ENCODE data around the gene TMEM156. TPM values are rescaled to one million over a fixed set of nuclear protein-coding genes. Genes with fewer than 3 reads are reported as not detected.
"Not testable (repeated sequence)": the region's sequence is repeated elsewhere in the genome, so short reads cannot be mapped to it uniquely, and the experiment has no call there.

The TMEM156 gene
- total RNA-seq, 1 donor from 2014 or later, result 0.92 TPM

- DNase-seq (ENCODE audit: low read depth, low spot score), result peak; percentile 69
These were observed 11.7 kb upstream of the TMEM156 start for GRCh38 chr4:39043861-39044363.

DNA sequence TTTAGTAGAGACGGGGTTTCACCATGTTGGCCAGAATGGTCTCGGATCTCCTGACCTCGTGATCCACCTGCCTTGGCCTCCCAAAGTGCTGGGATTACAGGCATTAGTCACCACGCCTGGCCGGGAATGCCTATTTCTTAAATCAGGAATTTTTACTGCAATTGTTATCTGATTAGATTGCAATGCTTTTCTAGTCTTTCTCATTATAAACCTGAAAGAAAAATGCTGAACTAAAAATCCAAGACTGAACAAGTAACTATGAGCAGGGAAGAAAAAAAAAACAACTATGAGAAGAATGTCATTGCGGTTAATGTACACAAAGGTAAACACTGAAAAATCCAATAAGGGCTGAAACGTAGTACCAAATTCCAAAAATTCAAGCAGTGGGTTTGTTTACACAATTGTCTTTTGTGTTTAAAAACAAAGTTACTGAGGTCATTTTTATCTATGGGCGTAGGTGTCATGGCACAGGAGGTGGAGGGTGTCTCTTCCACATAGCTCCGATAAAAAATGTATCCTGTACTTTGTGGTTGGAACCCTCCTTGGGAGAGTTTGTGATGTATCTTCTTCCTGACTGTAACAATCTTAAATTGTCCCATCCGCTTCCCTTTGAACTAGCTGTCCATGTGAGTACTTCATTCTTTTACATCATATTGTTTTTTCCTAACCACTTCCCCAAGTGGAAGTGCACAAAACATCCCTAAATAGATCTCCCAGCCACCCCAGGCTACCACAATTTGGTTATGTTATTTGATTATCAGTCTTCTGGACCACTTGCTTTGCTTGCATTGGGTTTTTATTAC is 11.1 kb upstream of the TMEM156 start:
- DNase-seq (ENCODE audit: low read depth, low spot score), result no peak

DNA sequence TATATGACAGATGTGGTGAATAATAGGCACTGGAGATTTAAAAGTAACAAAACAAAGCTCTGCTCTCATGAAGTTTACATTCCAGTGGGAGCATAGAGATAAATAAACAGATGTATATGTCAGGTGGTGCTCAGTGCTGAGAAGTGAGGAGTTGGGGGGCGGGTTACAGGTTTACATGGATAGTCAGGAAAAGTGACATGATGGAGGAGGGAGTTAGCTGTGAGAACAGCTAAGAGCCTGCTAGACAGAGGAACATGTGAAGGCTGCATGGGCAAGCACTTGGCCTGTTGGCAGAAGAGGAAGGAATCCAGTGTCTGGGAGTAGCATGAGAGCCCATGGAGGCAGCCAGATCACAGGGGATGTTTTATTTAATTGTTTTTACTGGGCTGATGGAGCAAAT is 10.2 kb upstream of the TMEM156 start:
- DNase-seq (ENCODE audit: low read depth, low spot score), result no peak

DNA sequence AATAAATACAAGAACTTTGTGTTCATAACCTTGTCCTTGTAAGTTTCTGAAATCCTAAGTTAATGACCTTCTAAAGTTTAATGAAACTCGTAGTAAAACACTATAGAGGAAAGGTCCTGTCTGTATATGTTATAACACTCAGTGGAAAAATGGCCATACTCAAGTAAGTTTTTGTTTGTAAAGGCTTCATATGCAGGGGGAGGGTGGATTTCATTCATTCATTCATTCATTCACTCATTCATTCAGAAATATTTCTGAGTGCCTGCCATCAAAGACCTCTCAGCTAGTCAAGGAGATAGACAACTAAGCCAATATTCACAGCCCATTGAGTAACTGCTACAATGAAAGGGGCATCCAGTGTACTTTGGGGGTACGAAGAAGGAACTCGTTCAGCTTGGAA is 6.9 kb upstream of the TMEM156 start:
- no peak for DNase-seq (ENCODE audit: low read depth, low spot score)

GRCh38 chr4:39037941-39038340 is 5.7 kb upstream of the TMEM156 start:
- DNase-seq (ENCODE audit: low read depth, low spot score), result no peak

DNA sequence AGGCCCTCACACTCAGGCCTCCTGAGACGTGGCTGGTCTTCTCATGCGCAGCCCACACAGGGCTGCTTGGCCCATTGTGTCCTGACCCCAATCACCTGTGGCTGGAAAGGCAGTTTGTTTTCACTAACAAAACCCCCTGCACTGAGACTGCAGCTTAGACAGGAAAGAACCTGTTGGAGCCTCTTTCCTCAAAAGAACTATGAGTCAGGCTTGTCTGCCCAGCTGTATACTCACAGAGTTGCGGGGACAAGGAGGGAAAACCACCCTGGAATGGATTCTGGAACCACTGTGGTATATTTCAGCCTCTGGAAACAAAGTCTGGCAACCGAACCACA is 5.2 kb upstream of the TMEM156 start:
- DNase-seq (ENCODE audit: low read depth, low spot score), result no peak

- no peak for DNase-seq (ENCODE audit: low read depth, low spot score)
These were observed 4.0 kb upstream of the TMEM156 start for GRCh38 chr4:39036172-39036571.

- DNase-seq (ENCODE audit: low read depth, low spot score), result not testable (repeated sequence)
These were observed 604 bp downstream of the TMEM156 start for GRCh38 chr4:39031590-39032020.

DNA sequence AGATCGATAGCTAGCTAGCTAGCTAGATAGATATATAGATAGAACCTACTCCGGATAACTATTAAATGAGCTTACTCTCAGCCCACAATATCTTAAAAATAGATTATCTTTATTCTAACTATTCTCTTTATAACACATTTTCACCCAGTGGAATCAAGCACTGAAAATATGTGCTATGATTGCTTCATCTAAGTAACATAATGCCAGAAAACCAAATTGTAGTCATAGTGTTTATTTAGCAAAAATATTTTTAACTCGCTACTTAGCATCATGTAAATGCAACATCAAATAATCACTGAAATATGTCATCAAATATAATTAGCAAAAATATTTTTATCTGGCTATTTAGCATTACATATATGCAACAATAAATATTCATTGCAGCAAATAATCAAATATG is 1.5 kb downstream of the TMEM156 start:
- no peak for DNase-seq (ENCODE audit: low read depth, low spot score)

- DNase-seq (ENCODE audit: low read depth, low spot score), result no peak
These were observed 2.2 kb downstream of the TMEM156 start for GRCh38 chr4:39029752-39030694.

DNA sequence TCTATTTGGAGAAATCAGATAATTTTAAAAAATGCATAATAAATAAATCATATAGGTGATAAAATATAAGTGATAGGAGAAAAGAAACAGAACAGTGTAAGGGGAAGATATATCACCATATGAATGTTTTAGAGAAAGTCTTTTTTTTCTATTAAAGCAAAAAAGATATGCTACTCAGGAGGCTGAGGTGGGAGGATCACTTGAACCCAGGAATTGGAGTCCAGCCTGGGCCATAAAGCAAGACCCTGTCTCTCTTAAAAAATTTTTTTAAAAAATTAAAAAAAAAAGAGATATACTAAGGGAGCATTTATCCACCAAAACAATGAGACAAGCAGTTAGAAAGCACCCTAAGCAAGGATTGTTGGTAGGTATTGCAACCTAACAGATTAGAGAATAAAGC is 6.1 kb downstream of the TMEM156 start:
- no peak for DNase-seq (ENCODE audit: low read depth, low spot score)

DNA sequence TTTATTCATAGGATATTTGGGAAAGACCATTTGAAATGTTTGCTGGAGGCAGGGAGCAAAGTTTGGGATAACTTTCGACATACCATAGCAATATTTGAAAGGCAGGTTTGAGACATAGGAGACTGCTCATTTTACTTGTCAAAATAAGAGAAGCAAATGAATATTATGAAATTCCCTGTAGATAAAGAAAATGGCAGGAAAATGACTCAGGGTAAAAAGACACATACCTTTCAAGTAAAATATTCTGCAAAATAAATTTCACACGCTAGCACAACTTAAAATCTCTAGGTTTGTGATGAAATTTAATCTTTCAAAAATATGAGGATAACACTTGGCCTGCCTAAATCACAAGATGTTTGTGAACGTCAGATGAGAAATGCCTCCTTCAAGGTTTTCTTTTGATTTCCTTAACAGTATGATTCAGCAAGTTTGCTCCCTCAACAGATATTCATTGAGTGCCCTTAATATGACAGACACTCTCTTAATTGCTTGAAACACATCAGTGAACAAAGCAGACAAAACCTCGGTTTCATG is 6.6 kb downstream of the TMEM156 start:
- DNase-seq (ENCODE audit: low read depth, low spot score), result no peak

GRCh38 chr4:39024311-39024865 is 7.8 kb downstream of the TMEM156 start:
- DNase-seq (ENCODE audit: low read depth, low spot score), result no peak

- DNase-seq (ENCODE audit: low read depth, low spot score), result no peak
These were observed 9.2 kb downstream of the TMEM156 start for GRCh38 chr4:39023059-39023458.

GRCh38 chr4:39022241-39022640 is 10.0 kb downstream of the TMEM156 start:
- DNase-seq (ENCODE audit: low read depth, low spot score), result no peak

DNA sequence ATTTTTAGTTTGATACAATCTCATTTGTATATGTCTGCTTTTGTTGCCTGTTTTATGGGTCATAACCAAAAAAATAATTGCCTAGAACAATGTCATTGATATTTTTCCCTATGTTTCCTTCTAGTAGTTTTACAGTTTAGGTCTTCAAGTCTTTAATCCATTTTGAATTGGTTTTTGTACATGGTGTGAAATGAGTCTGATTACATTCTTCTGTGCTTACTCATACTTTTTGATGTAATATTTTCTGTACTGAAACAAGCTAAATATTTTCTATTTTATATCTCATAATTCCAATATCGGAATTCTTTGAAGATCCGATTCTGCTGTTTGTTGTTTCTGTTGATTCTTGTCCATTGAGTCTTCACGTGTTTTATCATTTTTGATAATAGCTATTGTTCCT is 10.6 kb downstream of the TMEM156 start:
- DNase-seq (ENCODE audit: low read depth, low spot score), result no peak

GRCh38 chr4:39020130-39020529 is 12.1 kb downstream of the TMEM156 start:
- no peak for DNase-seq (ENCODE audit: low read depth, low spot score)

DNA sequence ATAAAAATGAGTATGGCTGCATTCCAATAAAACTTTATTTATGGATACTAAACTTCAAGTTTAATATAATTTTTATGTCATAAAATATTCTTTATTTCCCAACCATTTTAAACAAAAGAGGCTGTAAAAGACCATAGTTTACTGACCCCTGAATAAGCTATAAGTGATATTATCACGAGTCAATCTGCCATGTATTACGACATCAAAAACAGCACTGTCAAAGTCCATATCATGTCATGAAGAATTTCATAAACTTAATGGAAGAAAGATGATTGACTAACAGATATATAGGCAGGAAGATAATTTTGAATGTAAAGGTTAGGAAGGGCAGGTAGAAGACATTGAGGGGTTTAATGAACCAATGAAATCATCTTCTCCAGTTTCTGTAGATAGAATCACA is 18.2 kb downstream of the TMEM156 start:
- no peak for DNase-seq (ENCODE audit: low read depth, low spot score)

GRCh38 chr4:39004758-39005157 is 27.5 kb downstream of the TMEM156 start:
- no peak for DNase-seq (ENCODE audit: low read depth, low spot score)

DNA sequence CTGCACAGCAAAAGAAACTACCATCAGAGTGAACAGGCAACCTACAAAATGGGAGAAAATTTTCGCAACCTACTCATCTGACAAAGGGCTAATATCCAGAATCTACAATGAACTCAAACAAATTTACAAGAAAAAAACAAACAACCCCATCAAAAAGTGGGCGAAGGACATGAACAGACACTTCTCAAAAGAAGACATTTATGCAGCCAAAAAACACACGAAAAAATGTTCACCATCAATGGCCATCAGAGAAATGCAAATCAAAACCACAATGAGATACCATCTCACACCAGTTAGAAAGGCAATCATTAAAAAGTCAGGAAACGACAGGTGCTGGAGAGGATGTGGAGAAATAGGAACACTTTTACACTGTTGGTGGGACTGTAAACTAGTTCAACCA is 30.2 kb downstream of the TMEM156 start:
- not testable (repeated sequence) for DNase-seq (ENCODE audit: low read depth, low spot score)

DNA sequence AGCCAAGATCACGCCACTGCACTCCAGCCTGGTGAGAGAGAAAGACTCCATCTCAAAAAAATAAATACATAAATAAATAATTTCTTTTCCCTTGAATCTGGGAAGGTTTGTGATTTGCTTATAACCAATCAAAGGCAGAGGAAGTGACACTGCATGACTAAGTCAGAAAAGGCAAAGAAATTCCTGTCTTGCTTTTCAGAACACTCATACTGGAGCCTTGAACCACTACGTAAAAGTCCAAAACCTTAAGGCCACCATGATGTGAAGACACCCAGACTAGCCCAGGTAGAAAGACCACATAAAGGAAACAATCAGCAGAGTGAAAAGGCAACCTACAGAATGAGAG is 36.6 kb downstream of the TMEM156 start:
- no peak for DNase-seq (ENCODE audit: low read depth, low spot score)

- DNase-seq (ENCODE audit: low read depth, low spot score), result no peak
These were observed 38.1 kb downstream of the TMEM156 start for GRCh38 chr4:38994135-38994534.

Data from pulmonary artery endothelial cell (primary cell).